ENCODE data around the gene ADRA1B.

ADRA1B gene

DNA sequence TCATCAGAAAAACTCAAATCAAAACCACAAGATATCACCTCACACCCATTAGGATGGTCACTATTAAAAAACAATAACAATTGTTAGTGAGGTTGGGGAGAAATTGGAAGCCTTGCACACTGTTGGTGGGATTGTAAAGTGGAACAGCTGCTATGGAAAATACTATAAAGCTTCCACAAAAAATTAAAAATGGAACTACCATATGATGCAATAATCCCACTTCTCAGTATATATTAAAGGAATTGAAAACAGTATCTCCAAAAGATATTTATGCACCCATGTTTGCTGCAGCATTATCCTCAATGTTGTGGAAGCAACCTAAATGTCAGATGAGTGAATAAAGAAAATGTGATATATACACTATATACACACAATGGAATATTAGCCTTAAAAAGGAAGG, 14.5 kb upstream of the ADRA1B start:
- no peak for DNase-seq (ENCODE audit: low spot score)

- no peak for DNase-seq (ENCODE audit: low spot score)
Observed at GRCh38 chr5:159902444-159903121, 13.7 kb upstream of the ADRA1B start.

DNA sequence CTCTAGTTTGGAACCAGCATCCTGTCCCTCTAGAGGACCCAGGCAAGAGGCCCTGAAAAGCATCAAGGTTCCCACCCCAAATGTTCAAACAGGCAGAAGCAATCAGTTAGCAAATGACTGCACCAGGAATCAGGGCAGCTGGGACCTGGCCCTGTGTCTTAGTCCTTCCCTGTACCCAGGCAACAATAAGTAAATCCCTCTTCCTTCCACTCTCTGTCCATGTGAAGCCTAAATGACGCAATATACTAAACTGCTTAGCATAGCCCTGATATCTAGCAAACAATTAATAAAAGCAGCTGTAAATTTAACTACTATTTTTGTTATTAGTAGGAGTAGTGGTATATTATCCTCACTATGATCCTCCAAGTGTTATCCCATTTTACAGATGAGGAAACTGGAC, 13.2 kb upstream of the ADRA1B start:
- DNase-seq (ENCODE audit: low spot score): no peak

DNA sequence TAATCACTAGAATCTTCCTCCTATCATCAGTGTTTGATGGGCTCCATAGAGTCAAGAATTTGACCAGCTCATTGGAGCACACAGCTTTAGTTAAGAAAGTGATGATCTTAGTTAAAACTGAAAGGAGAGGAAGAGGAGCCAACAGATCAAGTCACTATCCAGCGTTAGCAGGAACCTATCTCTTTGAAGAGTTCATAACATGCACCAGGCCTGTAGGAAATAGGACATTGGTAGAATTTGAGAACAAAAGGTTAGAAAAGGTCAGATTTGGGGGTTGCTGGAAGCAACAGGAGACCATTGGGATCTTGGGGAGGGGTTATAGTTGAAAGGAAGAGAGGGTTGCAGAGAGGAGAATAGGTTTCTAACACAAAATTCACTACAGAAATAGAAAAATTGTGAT, 11.4 kb upstream of the ADRA1B start:
- DNase-seq (ENCODE audit: low spot score): no peak

DNA sequence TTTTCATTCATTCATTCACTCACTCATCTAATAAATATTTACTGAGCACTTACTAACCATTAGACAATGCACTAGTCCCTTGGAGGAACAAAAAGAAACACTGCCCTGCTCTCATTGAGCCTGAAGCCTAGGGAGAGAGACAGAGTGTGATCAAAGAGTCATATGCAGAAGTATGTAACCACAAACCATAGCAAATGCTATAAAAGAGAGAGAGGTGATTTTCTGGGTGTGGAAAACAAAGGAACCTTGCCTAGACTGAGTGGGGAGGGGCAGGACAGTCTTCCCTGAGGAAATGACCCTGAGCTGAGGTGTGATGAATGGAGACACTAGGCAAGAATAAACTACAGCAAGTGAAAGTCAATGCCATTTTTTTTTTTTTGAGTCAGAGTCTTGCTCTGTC, 10.8 kb upstream of the ADRA1B start:
- DNase-seq (ENCODE audit: low spot score): no peak

- no peak for DNase-seq (ENCODE audit: low spot score)
Observed at GRCh38 chr5:159906463-159906862, 9.8 kb upstream of the ADRA1B start.

DNA sequence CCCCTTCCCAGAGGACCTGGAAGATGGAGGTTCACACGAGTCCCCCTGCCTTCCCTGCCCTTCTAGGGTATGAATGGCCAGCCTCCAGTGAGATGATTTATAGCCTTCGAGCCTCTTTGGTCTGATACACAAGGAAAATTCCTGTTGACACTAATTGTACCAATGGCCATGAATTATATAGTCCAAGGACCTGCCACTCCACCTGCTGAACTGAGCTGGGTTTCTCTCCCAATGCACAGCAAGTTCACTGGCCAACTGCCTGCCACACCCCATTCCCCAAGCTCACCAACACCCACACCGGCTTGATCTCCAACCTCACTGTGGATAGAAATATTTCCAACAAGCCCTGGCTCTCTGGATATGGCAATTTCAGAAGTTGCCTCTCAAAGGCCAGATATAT, 9.3 kb upstream of the ADRA1B start:
- no peak for DNase-seq (ENCODE audit: low spot score)

- no peak for DNase-seq (ENCODE audit: low spot score)
Observed at GRCh38 chr5:159907689-159908590, 8.3 kb upstream of the ADRA1B start.

GRCh38 chr5:159908591-159908940, 7.7 kb upstream of the ADRA1B start:
- no peak for DNase-seq (ENCODE audit: low spot score)

- no peak for DNase-seq (ENCODE audit: low spot score)
Observed at GRCh38 chr5:159909126-159909525, 7.2 kb upstream of the ADRA1B start.

DNA sequence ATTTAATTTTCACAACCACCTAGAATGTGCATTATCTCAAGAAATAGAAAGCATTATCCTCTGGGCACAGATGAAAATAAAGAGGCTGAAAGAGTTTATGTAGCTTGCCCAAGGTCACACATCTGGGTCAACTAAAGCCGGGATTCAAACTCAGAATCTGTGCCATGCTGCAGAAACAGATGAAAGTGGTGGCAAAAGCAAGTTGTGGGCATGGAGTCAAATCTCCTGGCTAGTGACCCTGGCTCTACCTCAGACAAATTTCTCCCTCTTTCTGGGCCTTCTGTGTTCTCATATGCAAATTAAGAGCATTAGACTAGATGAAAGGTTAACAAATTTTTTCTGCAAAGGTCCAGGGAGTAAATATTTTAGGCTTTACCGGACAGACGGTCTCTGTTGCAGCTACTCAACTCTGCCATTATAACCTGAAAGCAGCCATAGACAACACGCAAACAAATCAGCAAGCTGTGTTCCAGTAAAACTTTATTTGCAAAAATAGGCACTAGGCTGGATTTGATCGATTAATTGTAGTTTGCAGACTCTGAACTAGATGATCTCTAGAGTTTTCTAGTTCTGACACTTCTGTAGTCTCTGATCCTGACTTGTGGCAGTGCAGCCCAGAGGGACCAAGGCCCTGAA, 6.0 kb upstream of the ADRA1B start:
- DNase-seq (ENCODE audit: low spot score): no peak

DNA sequence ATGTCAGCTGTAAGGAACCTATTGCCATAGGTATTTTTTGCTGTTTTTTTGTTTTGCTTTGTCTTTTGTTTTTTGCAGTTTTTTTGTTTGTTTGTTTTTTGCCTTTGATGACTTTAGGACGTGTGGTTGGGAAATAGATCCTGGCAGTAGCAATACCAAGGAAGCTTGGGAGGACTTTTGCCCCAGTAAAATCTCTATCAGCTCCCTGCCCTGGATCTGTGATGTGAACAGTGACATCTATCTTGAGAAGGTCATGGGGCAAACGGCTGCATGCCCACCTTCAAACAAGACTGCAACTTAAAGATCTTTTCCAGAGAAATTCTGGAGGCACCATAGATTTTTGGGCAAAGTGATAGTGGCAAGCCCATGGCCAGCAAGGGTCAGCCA, 5.4 kb upstream of the ADRA1B start:
- DNase-seq (ENCODE audit: low spot score): no peak

DNA sequence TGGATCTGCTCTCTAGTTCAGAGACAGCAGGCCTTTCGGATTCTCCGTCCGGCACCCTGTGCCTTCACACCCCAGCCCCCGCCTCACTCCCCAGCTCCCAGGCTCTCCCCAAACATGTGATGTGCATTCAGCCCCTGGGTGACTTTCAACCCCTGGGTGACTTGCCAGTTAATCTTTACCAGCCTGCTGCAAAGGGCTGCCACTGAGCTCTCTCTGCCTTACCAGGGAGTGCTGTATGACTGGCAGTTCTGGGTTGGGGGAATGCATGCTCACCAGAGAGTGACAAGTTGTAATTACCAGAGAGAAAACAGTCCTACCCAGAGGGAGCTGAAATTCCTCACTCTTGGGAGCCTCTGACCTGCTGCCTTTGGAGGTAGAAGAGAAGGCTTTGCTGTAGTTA, 4.9 kb upstream of the ADRA1B start:
- DNase-seq (ENCODE audit: low spot score): no peak

DNA sequence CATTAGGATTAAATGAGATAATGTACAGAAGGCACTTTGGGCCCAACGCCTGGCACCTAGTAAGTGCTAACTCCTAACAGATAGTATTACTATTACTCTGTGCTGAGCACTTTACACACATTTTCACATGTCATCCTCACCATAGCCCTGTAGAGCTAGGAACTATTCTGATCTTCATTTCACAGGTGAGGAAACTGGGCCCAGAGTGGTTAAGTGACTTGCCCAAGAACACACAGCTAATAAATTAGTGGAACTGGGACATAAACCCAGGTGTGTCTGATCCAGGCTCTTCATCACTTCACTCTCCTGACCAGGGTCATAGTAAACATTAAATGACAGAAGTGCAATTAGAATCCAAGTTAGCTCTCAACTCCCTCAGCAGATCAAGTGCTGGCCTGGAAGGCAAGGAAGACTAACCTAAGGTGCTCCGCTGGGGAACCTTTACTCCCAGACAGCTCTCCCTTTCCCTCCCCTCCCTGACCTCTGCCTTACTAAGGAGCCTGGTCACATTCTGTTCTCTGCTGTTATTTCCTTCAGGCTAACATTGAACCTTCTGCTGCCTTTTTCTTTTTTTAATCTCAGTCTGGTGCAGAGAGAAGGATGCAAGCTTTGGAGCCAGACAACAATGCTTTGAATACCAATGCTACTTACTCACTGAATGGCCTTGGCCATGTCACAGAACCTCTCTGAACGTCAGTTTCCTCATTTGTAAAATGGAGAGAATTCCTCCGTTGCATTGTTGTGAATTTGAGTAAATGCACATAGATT, 4.1 kb upstream of the ADRA1B start:
- no peak for DNase-seq (ENCODE audit: low spot score)

- no peak for DNase-seq (ENCODE audit: low spot score)
Observed at GRCh38 chr5:159913048-159913447, 3.2 kb upstream of the ADRA1B start.

GRCh38 chr5:159913501-159913900, 2.8 kb upstream of the ADRA1B start:
- no peak for DNase-seq (ENCODE audit: low spot score)

DNA sequence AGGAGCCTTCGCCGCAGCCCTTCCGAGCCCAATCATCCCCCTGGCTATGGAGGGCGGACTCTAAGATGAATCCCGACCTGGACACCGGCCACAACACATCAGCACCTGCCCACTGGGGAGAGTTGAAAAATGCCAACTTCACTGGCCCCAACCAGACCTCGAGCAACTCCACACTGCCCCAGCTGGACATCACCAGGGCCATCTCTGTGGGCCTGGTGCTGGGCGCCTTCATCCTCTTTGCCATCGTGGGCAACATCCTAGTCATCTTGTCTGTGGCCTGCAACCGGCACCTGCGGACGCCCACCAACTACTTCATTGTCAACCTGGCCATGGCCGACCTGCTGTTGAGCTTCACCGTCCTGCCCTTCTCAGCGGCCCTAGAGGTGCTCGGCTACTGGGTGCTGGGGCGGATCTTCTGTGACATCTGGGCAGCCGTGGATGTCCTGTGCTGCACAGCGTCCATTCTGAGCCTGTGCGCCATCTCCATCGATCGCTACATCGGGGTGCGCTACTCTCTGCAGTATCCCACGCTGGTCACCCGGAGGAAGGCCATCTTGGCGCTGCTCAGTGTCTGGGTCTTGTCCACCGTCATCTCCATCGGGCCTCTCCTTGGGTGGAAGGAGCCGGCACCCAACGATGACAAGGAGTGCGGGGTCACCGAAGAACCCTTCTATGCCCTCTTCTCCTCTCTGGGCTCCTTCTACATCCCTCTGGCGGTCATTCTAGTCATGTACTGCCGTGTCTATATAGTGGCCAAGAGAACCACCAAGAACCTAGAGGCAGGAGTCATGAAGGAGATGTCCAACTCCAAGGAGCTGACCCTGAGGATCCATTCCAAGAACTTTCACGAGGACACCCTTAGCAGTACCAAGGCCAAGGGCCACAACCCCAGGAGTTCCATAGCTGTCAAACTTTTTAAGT, 819 bp downstream of the ADRA1B start:
- no peak for DNase-seq (ENCODE audit: low spot score)

- DNase-seq (ENCODE audit: low spot score): no peak
Observed at GRCh38 chr5:159917994-159918393, 1.7 kb downstream of the ADRA1B start.

GRCh38 chr5:159921721-159922120, 5.4 kb downstream of the ADRA1B start:
- no peak for DNase-seq (ENCODE audit: low spot score)

- no peak for DNase-seq (ENCODE audit: low spot score)
Observed at GRCh38 chr5:159923008-159923407, 6.7 kb downstream of the ADRA1B start.

Data from putamen (tissue), 1 donor.